ENCODE measurements around the gene NTF3. TPM values are rescaled to one million over a fixed set of nuclear protein-coding genes. Genes with fewer than 3 reads are reported as not detected.
A peak's percentile ranks its signal among the peaks of the same experiment; 100 is the strongest.

Gene NTF3
- total RNA-seq, 4 donors from 2014 or later: 0.18 to 0.23 TPM; not detected in 2

DNA sequence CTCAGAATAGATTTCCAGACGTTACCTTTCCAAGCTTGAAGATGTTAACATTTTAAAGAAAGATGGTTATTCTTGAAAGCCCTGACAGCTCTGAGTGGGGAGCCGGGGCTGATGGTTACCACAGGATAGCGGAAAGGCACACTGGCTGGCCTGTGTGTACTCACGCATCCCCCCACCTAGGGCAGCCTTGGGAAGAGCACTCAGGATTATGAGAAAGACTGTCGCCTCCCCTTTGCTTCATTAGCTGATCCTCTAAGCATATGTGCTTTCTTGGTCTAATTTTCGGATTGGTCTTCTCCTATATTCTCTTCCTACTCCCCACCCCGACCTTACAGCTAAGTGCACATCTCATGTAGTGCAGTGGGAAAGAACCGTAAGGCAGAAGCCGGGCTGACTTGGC lies 20.7 kb downstream of the NTF3 start:
- intact Hi-C loops (cut with DNase I; ENCODE audit: low total_unique reads): no loop called here
- no peaks in the 10 kb centered on the region for H3K27me3 ChIP-seq

DNA sequence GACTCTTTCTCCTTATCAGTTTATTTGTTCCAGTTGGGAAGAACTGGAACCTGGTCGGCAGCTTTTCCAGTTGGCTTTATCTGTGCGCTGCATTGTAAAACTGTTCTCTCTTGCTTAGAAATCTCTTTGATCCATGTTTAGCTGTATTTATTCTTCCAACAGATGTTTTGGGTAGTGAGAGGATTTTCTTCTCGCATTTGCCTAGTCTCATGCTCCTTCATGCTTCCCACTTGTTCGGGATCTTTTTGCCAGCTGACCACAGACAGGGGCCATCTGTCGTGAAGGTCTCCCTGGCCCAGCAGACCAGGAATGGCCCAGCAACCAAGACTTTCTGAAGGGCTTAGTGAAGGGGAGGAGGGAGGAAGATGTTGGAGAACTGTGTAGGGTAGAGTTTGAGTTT lies 21.6 kb downstream of the NTF3 start:
- Histone ChIP-seq H3K36me3 (no peaks in the 10 kb centered on the region), H3K9me3 (no peaks in the 10 kb centered on the region), H3K27ac (no peak overlapping the region), H3K4me1 (no peaks in the 10 kb centered on the region), H3K4me3 (no peak overlapping the region), H3K27me3 (no peaks in the 10 kb centered on the region)
- in situ Hi-C loops (cut with MboI; ENCODE audit: low sequenced_read_pairs in 4 of 4): no loop called here
- no peak for TF ChIP-seq POLR2A (IDR thresholded peaks at IDR 0.05)
- TF ChIP-seq, protein P1, sequence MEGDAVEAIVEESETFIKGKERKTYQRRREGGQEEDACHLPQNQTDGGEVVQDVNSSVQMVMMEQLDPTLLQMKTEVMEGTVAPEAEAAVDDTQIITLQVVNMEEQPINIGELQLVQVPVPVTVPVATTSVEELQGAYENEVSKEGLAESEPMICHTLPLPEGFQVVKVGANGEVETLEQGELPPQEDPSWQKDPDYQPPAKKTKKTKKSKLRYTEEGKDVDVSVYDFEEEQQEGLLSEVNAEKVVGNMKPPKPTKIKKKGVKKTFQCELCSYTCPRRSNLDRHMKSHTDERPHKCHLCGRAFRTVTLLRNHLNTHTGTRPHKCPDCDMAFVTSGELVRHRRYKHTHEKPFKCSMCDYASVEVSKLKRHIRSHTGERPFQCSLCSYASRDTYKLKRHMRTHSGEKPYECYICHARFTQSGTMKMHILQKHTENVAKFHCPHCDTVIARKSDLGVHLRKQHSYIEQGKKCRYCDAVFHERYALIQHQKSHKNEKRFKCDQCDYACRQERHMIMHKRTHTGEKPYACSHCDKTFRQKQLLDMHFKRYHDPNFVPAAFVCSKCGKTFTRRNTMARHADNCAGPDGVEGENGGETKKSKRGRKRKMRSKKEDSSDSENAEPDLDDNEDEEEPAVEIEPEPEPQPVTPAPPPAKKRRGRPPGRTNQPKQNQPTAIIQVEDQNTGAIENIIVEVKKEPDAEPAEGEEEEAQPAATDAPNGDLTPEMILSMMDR (IDR thresholded peaks at IDR 0.05 in 4 of 5, conservative IDR thresholded peaks at IDR 0.05 in 1 of 5): no peak
- no peak for DNase-seq
- no peak for ATAC-seq
- intact Hi-C loops (cut with DNase I; ENCODE audit: low total_unique reads): no loop called here

More for the DNA sequence above, 20.7 kb downstream of the NTF3 start:
- no peak overlapping the region for H3K27ac ChIP-seq
- ATAC-seq (no peak), DNase-seq (no peak)
- H3K9me3 ChIP-seq: no peaks in the 10 kb centered on the region
- H3K36me3 ChIP-seq: no peaks in the 10 kb centered on the region
- in situ Hi-C loops (cut with MboI; ENCODE audit: low sequenced_read_pairs in 4 of 4): no loop called here
- H3K4me3 ChIP-seq: no peak overlapping the region
- TF ChIP-seq, protein P1 (IDR thresholded peaks at IDR 0.05 in 4 of 5, conservative IDR thresholded peaks at IDR 0.05 in 1 of 5): no peak
- no peak for TF ChIP-seq POLR2A (IDR thresholded peaks at IDR 0.05)
- no peaks in the 10 kb centered on the region for H3K4me1 ChIP-seq

DNA sequence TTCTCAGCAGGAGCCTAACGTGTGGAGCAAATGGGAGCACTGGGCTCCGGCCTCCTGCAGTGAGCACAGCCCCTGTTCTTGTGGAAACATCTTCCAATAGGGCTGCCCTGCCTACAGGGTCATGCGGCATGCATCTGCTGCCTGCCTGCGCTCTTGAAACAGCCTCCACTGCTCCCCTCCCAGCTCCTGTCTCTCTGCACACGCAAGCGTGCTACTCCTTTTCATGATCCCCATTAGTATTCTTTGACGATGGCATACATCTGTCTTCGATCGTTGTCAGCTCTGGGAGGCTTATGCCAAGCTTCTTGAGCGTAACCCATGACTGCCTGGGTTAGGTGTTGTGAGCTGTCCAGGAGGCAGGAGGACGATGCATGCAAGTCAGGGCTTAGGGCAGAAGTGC lies 23.1 kb downstream of the NTF3 start:
- DNase-seq: no peak
- in situ Hi-C loops (cut with MboI; ENCODE audit: low sequenced_read_pairs in 4 of 4): no loop called here
- intact Hi-C loops (cut with DNase I; ENCODE audit: low total_unique reads): no loop called here
- no peak overlapping the region for H3K4me3 ChIP-seq
- H3K4me1 ChIP-seq: no peaks in the 10 kb centered on the region
- H3K27ac ChIP-seq: no peak overlapping the region
- ATAC-seq: no peak
- no peaks in the 10 kb centered on the region for H3K36me3 ChIP-seq
- no peaks in the 10 kb centered on the region for H3K9me3 ChIP-seq
- no peaks in the 10 kb centered on the region for H3K27me3 ChIP-seq
- no peak for TF ChIP-seq POLR2A (IDR thresholded peaks at IDR 0.05)
- TF ChIP-seq, protein P1 (IDR thresholded peaks at IDR 0.05 in 4 of 5, conservative IDR thresholded peaks at IDR 0.05 in 1 of 5): no peak

DNA sequence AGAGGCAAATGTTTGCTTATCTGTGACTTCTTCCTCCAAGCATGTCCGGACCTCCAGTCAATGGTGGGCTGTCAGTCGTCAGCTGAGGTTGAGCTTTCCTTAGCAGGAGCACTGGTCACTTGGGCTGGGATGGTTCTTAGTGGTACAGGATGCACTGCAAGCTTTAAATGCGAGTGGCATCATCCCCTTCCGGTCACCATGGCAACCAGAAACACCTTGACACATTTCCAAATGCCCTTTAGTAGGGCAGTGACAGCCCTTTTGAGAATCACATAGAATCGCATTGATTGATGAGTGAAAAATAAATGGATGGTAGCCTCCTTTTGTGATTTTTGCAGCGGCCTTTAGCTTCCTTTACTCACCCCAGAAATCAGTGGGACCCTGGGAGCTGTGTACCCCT lies 24.1 kb downstream of the NTF3 start:
- H3K36me3 ChIP-seq: no peaks in the 10 kb centered on the region
- intact Hi-C loops (cut with DNase I; ENCODE audit: low total_unique reads): no loop called here
- H3K27me3 ChIP-seq: no peaks in the 10 kb centered on the region
- DNase-seq: no peak
- H3K27ac ChIP-seq: no peak overlapping the region
- no peak for TF ChIP-seq POLR2A (IDR thresholded peaks at IDR 0.05)
- no peak overlapping the region for H3K4me3 ChIP-seq
- H3K9me3 ChIP-seq: no peaks in the 10 kb centered on the region
- H3K4me1 ChIP-seq: no peaks in the 10 kb centered on the region
- in situ Hi-C loops (cut with MboI; ENCODE audit: low sequenced_read_pairs in 4 of 4): no loop called here
- ATAC-seq: no peak

DNA sequence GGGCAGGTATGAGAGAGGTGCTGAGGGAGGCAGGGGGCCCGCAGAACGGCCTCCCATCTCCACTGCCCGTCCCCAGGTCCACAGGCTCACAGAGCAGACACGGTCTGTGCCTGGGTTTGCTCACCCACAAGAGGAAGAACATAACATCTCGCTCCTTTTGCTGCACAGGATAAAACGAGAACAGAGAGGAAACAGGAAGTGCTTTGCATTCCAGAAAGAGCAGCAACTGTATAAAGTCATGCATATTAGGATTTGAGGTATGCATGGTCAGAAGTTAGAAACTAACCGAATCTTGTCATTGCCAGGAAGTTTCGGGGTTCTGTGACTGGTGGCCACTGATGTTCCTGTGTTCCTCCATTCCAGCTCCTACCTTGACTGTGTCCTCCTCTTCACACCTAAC lies 25.0 kb downstream of the NTF3 start:
- DNase-seq (no peak), ATAC-seq (no peak)
- in situ Hi-C loops (cut with MboI; ENCODE audit: low sequenced_read_pairs in 4 of 4): no loop called here
- TF ChIP-seq POLR2A (IDR thresholded peaks at IDR 0.05): no peak
- TF ChIP-seq, protein P1 (IDR thresholded peaks at IDR 0.05 in 4 of 5, conservative IDR thresholded peaks at IDR 0.05 in 1 of 5): no peak
- no peaks in the 10 kb centered on the region for H3K27me3 ChIP-seq
- no peaks in the 10 kb centered on the region for H3K4me1 ChIP-seq
- intact Hi-C loops (cut with DNase I; ENCODE audit: low total_unique reads): no loop called here
- H3K4me3 ChIP-seq: no peak overlapping the region
- no peaks in the 10 kb centered on the region for H3K36me3 ChIP-seq
- H3K9me3 ChIP-seq: no peaks in the 10 kb centered on the region
- peak overlapping the region in 2 of 4 donors; percentile 13 to 42 for H3K27ac ChIP-seq

All from gastrocnemius medialis (tissue), 4 donors.